Peyer's patch (tissue), 4 donors: ENCODE results near the gene CEMIP. TPM values are rescaled to one million over a fixed set of nuclear protein-coding genes. Genes with fewer than 3 reads are reported as not detected.

Experiments
- DNase-seq, 3 donors: peaks; one replicate each; pipeline ENCODE4 v3.0.0-alpha.2; 2017 to 2019
- H3K27ac ChIP-seq, 4 donors: fragments of 200-600 bp; sonication (generic); one replicate each; pipeline ENCODE4 v1.5.1; 2016 to 2019
- H3K27me3 ChIP-seq, 2 donors: fragments of 200-600 bp; sonication (generic); one replicate each; pipeline ENCODE4 v1.5.1; 2019
- H3K36me3 ChIP-seq, 3 donors: fragments of 200-600 bp; sonication (generic); one replicate each; pipeline ENCODE4 v1.5.1; 2016 to 2019
- H3K4me1 ChIP-seq, 4 donors: fragments of 200-600 bp; sonication (generic); one replicate each; pipeline ENCODE4 v1.5.1; 2016 to 2019
- H3K4me3 ChIP-seq, 4 donors: fragments of 200-600 bp; sonication (generic); 1 replicate in 3 of 4; 2 replicates in 1 of 4; pipeline ENCODE4 v1.5.1; 2016 to 2019; ENCODE audit warnings: mild to moderate bottlenecking in 1 of 4
- H3K9me3 ChIP-seq, 4 donors: fragments of 200-600 bp; sonication (generic); one replicate each; pipeline ENCODE4 v1.5.1; 2016 to 2019; ENCODE audit warnings: mild to moderate bottlenecking in 1 of 4
- POLR2A ChIP-seq, 2 donors: fragments of 450-650 bp; IDR thresholded peaks; one replicate each; pipeline ENCODE4 v1.5.1; 2017; ENCODE audit warnings: antibody characterized with exemption in 2 of 2, mild to moderate bottlenecking in 2 of 2, moderate library complexity in 2 of 2
- total RNA-seq, 4 donors: library from RNA; depleted of rRNA; stranded (reverse); fragments of >200 nt; gene quantifications; one replicate each; pipeline ENCODE4 v1.1.0, GENCODE V29; 2016
- TF ChIP-seq, protein P1 (sequence below), 6 experiments: fragments of 450-650 bp in 4 of 6; fragments of 200-600 bp in 2 of 6; sonication (generic) in 1 of 6; IDR thresholded peaks; one replicate each; pipeline ENCODE4 v1.5.1; 2017 to 2019; ENCODE audit warnings: antibody characterized with exemption in 6 of 6, mild to moderate bottlenecking in 3 of 6, moderate library complexity in 1 of 6

The CEMIP gene
- total RNA-seq, 4 donors from 2014 or later: 0.27 to 0.83 (median 0.57) TPM; not detected in 1

DNA sequence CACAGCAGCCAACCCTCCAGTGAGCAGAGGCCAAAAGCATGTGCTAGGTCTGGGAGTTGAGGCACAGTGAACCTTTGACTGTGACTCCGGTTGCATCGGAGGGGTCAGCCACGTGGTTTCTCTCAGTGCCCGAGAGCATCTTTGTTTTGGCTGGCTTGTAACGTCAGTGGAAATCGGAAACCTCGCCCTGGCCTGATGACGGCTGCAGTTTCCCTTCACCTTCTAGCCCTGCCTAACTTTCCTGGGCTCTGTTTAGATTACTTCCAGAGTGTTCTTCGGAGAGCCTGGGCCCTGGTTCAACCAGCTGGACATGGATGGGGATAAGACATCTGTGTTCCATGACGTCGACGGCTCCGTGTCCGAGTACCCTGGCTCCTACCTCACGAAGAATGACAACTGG is 153.8 kb downstream of the CEMIP start:
- no peak overlapping the region for H3K4me3 ChIP-seq
- peak overlapping the region in 1 of 4 donors; percentile 37 for H3K27ac ChIP-seq

DNA sequence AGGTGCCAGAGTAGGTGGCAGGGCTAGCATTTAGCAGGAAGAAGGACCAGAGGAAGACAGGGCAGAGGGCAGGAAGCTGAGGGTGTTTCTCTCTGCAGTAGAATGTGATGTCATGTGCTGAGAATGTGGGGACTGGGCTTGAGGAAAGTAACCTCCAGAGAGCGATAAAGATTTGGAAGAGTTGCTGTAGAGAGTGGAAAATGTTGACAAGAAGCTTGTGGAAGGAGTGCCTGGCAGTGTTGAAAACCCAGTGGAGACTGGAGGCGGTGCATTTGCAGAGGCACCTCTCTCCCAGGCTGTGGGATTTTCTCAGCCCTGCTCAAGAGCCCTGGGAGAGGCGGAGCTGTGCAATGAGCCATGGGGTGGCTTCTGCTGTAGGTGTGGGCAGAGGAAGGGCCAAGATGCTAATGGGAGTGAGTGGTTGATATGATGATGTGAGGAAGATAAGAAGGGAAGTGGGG is 155.6 kb downstream of the CEMIP start:
- Histone ChIP-seq H3K27ac (no peak overlapping the region), H3K27me3 (no peaks in the 10 kb centered on the region), H3K36me3 (no peaks in the 10 kb centered on the region), H3K4me3 (no peak overlapping the region), H3K9me3 (no peaks in the 10 kb centered on the region), H3K4me1 (no peaks in the 10 kb centered on the region)
- TF ChIP-seq POLR2A (IDR thresholded peaks at IDR 0.05): no peak
- TF ChIP-seq, protein P1, sequence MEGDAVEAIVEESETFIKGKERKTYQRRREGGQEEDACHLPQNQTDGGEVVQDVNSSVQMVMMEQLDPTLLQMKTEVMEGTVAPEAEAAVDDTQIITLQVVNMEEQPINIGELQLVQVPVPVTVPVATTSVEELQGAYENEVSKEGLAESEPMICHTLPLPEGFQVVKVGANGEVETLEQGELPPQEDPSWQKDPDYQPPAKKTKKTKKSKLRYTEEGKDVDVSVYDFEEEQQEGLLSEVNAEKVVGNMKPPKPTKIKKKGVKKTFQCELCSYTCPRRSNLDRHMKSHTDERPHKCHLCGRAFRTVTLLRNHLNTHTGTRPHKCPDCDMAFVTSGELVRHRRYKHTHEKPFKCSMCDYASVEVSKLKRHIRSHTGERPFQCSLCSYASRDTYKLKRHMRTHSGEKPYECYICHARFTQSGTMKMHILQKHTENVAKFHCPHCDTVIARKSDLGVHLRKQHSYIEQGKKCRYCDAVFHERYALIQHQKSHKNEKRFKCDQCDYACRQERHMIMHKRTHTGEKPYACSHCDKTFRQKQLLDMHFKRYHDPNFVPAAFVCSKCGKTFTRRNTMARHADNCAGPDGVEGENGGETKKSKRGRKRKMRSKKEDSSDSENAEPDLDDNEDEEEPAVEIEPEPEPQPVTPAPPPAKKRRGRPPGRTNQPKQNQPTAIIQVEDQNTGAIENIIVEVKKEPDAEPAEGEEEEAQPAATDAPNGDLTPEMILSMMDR (IDR thresholded peaks at IDR 0.05): no peak
- DNase-seq: no peak

More for the DNA sequence above, 153.8 kb downstream of the CEMIP start:
- no peak for DNase-seq
- no peak for TF ChIP-seq POLR2A (IDR thresholded peaks at IDR 0.05)
- TF ChIP-seq, protein P1 (IDR thresholded peaks at IDR 0.05): no peak
- no peaks in the 10 kb centered on the region for H3K9me3 ChIP-seq
- no peaks in the 10 kb centered on the region for H3K27me3 ChIP-seq
- H3K4me1 ChIP-seq: no peaks in the 10 kb centered on the region
- H3K36me3 ChIP-seq: no peaks in the 10 kb centered on the region

DNA sequence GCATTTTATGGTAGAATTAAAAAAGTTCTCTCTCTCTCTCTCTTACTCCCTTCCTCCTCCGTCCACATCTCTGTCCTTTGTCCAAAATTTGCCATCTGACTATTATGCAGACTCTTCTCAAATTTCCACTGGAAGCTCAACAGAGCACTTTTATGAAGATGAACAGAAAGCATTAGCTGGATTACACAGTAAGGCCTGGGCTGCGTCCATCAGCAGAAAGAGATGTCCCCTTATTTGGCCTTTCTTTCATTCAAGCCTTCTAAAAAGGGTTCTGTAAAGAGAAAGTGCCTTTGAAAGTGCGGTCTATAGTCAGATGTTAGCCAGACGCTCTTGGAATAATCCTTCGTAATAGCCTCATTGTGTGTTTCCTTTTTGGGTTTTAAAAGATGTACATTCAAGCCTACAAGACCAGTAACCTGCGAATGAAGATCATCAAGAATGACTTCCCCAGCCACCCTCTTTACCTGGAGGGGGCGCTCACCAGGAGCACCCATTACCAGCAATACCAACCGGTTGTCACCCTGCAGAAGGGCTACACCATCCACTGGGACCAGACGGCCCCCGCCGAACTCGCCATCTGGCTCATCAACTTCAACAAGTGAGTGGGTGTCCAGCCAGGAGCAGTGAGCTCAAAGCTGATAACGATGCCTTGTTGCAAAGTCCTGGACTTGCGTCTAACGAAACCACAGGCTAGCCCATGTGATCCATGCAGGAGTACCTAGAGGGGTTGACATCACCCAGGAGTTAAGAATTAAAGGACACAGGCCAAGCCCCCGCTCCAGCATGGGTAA is 157.3 kb downstream of the CEMIP start:
- DNase-seq: no peak
- no peaks in the 10 kb centered on the region for H3K9me3 ChIP-seq
- no peak overlapping the region for H3K4me3 ChIP-seq
- H3K27me3 ChIP-seq: no peaks in the 10 kb centered on the region
- TF ChIP-seq POLR2A (IDR thresholded peaks at IDR 0.05): no peak
- TF ChIP-seq, protein P1 (IDR thresholded peaks at IDR 0.05): no peak
- no peaks in the 10 kb centered on the region for H3K4me1 ChIP-seq
- H3K36me3 ChIP-seq: no peaks in the 10 kb centered on the region
- no peak overlapping the region for H3K27ac ChIP-seq

GRCh38 chr15:80937718-80938117 is 158.5 kb downstream of the CEMIP start:
- H3K27ac ChIP-seq: no peak overlapping the region
- DNase-seq: no peak
- no peak for TF ChIP-seq POLR2A (IDR thresholded peaks at IDR 0.05)
- no peaks in the 10 kb centered on the region for H3K27me3 ChIP-seq
- no peaks in the 10 kb centered on the region for H3K4me1 ChIP-seq
- no peaks in the 10 kb centered on the region for H3K9me3 ChIP-seq
- no peaks in the 10 kb centered on the region for H3K36me3 ChIP-seq
- no peak overlapping the region for H3K4me3 ChIP-seq

DNA sequence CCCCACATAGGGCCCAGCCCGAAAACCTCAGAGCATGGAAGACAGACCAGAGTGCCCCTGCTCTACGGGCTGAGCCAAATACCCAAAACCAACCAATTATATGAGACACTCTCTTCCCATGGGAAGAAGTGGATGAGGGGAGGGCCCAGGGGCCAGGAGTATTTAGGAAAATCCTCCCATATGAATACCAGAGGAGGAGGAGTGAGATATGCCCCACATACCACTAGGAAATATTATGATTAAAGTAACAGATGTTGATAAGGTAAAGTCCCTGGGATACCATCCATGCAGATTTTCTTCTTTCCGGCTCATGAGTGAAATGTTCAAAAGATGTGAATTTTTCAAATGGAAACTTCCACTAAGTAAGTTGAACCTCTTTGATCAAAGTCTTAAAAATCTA is 160.0 kb downstream of the CEMIP start:
- no peaks in the 10 kb centered on the region for H3K9me3 ChIP-seq
- no peak overlapping the region for H3K4me3 ChIP-seq
- no peaks in the 10 kb centered on the region for H3K27me3 ChIP-seq
- H3K4me1 ChIP-seq: no peaks in the 10 kb centered on the region
- no peaks in the 10 kb centered on the region for H3K36me3 ChIP-seq
- TF ChIP-seq, protein P1 (IDR thresholded peaks at IDR 0.05): no peak
- no peak for DNase-seq
- no peak overlapping the region for H3K27ac ChIP-seq

DNA sequence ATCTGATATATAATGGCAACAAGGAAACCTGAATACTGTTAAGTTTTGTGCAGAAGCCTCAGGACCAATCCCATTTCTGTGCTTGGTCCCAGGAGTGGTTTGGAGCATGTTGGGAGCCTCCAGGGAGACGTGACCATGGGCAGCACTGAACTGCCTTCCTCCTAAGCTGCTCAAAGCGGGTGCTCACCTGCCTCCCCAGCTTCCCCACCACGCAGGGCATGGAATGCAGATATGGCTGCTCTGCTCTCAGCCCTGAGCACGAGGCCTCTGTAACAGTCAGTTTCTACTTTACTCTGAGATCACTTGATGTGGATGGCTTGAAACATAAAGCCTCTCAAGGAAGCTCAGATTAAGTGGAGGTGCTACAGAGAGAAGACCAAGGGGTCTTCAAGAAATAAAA is 161.2 kb downstream of the CEMIP start:
- DNase-seq: no peak
- peaks cover 0 to under 1% (median 0%) of the 10 kb centered on the region in 3 donors for H3K36me3 ChIP-seq
- H3K4me1 ChIP-seq: no peaks in the 10 kb centered on the region
- no peak overlapping the region for H3K4me3 ChIP-seq
- TF ChIP-seq, protein P1 (IDR thresholded peaks at IDR 0.05): no peak
- TF ChIP-seq POLR2A (IDR thresholded peaks at IDR 0.05): no peak
- no peaks in the 10 kb centered on the region for H3K27me3 ChIP-seq
- no peaks in the 10 kb centered on the region for H3K9me3 ChIP-seq
- H3K27ac ChIP-seq: no peak overlapping the region
